ENCODE measurements around the gene SHPK.
A peak's percentile ranks its signal among the peaks of the same experiment; 100 is the strongest.

Gene SHPK, protein sequence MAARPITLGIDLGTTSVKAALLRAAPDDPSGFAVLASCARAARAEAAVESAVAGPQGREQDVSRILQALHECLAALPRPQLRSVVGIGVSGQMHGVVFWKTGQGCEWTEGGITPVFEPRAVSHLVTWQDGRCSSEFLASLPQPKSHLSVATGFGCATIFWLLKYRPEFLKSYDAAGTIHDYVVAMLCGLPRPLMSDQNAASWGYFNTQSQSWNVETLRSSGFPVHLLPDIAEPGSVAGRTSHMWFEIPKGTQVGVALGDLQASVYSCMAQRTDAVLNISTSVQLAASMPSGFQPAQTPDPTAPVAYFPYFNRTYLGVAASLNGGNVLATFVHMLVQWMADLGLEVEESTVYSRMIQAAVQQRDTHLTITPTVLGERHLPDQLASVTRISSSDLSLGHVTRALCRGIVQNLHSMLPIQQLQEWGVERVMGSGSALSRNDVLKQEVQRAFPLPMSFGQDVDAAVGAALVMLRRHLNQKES

DNA sequence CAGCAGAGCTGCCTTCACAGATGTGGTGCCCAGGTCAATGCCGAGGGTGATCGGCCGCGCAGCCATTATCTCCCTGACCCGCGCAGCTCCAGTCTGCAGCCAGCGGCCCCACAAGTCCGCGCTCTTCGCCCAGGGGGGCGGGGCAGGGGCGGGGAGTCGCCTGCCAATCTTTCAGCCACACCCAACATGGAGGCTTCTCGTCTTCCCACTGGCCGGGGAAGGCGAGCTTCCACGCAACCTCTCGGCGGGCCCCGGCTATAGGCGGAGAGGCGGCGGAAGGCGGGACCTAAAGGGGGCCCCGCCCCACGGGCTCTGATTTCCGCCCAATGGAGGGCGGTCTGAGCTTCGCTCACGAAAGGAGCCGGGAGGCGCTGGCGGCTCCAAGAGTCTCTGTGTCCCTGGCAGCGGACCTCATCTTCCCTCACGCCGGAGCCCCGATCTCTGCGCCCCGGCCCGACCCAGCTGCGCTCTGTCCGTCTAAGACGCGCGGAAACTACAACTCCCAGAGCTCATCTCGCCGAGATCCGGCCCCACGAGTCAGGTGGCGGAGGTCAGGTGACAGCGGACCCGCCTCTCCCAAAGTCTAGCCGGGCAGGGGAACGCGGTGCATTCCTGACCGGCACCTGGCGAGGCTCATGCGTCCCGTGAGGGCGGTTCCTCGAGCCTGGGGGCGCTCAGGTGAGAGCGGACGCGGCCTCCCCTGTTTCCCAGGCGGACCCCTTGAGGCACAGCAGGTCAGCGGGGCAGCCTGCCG is at the start of gene SHPK, which contains the start of gene CTNS:
SHPK (minus strand) TSS at position 97 of the 754 bp plus-strand sequence; CDS start at position 66, 31 bp downstream.
CTNS (plus strand) TSS at position 607 of the 754 bp plus-strand sequence. CDS start 3,447 bp downstream, outside the sequence.
- peak; percentile 91 for DNase-seq (ENCODE audit: low read depth in 2 of 2)

DNA sequence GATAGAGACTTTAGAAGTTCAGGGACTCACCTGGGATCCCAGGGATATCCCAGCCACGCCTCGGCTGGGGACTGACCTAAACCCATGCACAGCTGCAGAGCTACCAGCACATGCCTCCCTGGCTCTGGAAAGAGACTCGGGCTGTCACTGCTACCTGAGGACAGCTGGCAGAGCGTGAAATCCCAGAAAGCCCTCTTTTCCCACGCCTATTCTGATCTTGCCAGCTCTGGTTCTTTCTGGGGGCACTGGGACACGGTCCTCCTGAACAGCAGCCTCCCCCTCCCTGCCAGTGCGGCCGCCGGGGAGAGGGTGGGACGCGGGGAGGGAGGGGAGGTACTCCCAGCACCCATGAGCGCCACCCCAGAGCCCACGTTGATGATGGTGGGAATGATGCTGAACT is 49.1 kb upstream of the SHPK start:
- no peak for DNase-seq (ENCODE audit: low read depth in 2 of 2)

DNA sequence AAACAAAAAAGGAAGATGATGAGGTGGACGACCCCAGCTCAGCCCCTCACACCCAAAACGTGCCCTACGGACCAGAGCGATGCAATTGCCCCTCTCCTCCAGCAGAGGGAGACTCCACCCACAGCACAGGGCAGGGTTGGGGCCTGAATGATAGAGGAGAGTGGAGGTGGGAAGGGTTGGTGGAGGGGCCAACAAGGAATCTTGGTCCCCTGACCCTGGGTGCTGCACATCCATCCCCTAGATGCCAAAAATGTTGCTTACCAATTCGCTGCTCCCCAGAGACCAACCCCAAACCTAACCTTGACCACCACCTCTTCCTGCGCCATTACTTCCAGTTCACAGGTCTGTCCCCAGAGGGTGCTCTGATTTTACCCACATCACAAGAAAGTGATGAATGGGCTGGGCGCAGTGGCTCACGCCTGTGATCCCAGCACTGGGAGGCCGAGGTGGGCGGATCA is 47.0 kb upstream of the SHPK start:
- DNase-seq (ENCODE audit: low read depth in 2 of 2): no peak

- no peak for DNase-seq (ENCODE audit: low read depth in 2 of 2)
Observed at GRCh38 chr17:3682033-3682432, 46.0 kb upstream of the SHPK start.

- DNase-seq (ENCODE audit: low read depth in 2 of 2): no peak
Observed at GRCh38 chr17:3681565-3681964, 45.5 kb upstream of the SHPK start.

GRCh38 chr17:3681057-3681456 is 45.0 kb upstream of the SHPK start:
- no peak for DNase-seq (ENCODE audit: low read depth in 2 of 2)

- no peak for DNase-seq (ENCODE audit: low read depth in 2 of 2)
Observed at GRCh38 chr17:3679531-3680126, 43.6 kb upstream of the SHPK start.

GRCh38 chr17:3678821-3679530 is 42.9 kb upstream of the SHPK start:
- no peak for DNase-seq (ENCODE audit: low read depth in 2 of 2)

DNA sequence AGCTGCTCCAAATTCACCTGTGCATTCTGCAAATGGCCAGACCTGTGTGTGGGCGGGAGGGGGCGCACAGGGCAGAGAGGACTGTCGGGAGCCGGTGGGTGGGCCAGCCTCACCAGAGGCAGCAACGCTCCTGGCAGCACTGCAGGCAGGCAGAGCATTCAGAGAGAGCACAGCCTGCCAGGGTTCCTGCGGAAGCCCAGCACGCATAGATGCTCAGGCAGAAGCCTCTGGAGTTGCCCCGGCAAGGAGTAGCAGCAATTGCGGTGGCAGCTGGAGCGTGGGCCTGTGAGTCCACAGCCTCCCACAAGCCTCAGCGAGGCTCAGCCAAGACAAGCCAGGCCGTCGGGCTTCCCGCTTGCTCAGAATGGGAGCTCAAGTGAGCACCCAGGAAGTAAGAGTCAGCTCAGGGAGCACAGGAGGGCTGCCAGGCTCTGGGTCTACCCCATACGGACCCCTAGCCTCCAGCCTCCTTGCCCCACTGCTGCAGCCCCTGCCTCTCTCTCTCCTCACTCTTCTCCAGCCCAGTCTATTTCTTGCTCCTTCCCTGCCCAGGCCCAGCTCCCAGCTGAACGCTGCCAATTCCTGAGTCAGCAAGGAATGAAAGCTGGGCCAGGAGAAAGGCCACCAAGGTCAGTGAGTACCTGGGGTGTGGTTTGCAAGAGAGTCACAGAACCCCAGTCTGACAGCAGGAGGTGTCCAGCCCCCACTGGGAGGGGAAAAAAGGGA is 42.2 kb upstream of the SHPK start:
- no peak for DNase-seq (ENCODE audit: low read depth in 2 of 2)

DNA sequence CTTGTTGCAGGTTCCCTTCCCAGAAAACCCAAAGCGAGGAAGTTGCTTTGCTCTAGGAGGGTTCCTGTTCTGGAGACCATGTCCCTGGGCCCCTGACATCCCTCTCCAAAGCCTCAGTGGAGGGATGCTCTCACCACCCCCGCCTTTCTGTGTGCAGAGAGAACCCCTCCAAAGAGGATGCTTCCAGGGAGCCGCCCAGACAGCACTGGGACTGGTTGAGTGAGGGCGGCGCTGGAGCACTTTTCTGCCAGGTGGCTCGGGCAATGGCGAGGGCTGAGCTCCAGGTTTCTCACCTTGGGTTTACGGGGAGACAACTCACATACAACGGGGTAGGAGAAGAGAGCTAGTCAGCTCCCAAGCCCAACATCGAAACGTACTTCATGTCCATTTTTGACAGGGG is 39.8 kb upstream of the SHPK start:
- DNase-seq (ENCODE audit: low read depth in 2 of 2): no peak

GRCh38 chr17:3672571-3672970 is 36.5 kb upstream of the SHPK start:
- DNase-seq (ENCODE audit: low read depth in 2 of 2): no peak

- DNase-seq (ENCODE audit: low read depth in 2 of 2): no peak
Observed at GRCh38 chr17:3669548-3669947, 33.5 kb upstream of the SHPK start.

DNA sequence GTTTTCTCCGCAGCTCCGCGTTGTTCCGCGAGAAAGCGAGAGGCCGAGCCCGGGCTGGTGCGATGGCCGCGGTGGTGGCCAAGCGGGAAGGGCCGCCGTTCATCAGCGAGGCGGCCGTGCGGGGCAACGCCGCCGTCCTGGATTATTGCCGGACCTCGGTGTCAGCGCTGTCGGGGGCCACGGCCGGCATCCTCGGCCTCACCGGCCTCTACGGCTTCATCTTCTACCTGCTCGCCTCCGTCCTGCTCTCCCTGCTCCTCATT is 33.0 kb upstream of the SHPK start:
- DNase-seq (ENCODE audit: low read depth in 2 of 2): no peak

GRCh38 chr17:3668279-3669084 is 32.4 kb upstream of the SHPK start, which contains the start of the genes EMC6 and TAX1BP3:
EMC6 (plus strand) TSS chr17:3668812; CDS start chr17:3669147, 335 bp downstream.
TAX1BP3 (minus strand) TSS chr17:3668578; CDS start chr17:3668526, 52 bp downstream.
- peak; percentile 94 to 95 for DNase-seq (ENCODE audit: low read depth in 2 of 2)

DNA sequence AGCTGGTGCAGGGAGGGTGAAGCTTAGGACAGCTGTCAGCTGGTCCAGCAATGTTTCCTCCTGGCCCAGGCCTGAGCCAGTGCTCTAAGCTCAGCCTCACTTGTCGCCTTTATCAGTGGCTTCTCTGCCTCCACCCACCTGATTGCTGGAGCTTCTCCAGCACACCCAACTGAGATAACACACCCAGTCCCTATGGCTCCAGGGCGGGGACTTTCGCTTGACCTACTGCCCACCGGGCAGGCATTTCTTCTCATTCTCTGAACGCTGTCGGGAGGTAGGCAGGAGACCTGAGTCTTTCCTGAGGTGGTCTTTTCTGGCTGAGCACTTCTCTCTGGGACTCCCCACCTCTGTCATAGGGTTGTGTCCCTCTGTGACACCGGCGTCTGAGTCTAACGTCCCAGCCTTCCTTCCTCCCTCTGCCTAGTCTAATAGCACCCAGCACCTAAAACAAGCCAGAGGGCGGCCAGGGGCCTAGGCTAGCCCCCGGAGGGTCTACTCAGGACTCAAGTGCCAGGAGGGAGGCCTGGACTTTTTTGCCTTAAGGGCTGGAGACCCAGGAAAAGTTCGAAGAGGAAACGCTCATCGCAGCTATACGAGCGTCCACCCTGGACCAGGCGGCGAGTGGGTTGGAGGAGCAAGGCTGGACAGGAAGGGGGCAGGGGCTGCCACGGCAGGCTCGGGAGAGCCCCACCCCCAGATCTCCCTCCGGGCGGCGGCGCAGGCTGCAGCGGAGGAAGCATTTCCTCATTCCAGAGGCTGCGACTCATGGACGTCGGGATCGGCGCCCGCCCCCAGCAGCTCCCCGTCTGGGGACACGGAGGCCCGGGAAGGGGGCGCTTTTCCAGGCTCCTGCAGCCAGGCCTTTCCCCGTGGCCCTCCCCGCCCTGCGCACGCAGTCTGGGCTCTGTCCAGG is 31.6 kb upstream of the SHPK start:
- peak; percentile 84 to 88 for DNase-seq (ENCODE audit: low read depth in 2 of 2)

DNA sequence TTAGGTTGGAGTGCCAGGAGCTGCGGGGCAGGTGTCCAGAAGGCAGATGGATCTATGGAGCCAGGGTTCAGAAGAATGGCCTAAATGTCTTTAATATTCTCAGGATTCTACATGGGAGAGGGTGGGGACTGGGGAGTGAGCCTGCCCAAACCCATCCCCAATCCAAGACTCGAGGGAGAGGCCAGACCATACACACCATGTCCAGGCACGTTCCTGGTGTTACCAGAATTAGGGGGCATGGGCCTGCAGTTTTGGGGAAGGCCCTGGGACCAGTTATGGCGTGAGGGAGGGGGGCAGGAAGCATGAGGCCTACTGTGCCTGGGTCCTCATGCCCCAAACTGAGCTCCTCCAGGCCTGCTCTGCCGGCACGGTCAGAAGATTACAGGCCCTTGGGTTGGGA is 30.5 kb upstream of the SHPK start:
- DNase-seq (ENCODE audit: low read depth in 2 of 2): no peak

- no peak for DNase-seq (ENCODE audit: low read depth in 2 of 2)
Observed at GRCh38 chr17:3665834-3666233, 29.8 kb upstream of the SHPK start.

DNA sequence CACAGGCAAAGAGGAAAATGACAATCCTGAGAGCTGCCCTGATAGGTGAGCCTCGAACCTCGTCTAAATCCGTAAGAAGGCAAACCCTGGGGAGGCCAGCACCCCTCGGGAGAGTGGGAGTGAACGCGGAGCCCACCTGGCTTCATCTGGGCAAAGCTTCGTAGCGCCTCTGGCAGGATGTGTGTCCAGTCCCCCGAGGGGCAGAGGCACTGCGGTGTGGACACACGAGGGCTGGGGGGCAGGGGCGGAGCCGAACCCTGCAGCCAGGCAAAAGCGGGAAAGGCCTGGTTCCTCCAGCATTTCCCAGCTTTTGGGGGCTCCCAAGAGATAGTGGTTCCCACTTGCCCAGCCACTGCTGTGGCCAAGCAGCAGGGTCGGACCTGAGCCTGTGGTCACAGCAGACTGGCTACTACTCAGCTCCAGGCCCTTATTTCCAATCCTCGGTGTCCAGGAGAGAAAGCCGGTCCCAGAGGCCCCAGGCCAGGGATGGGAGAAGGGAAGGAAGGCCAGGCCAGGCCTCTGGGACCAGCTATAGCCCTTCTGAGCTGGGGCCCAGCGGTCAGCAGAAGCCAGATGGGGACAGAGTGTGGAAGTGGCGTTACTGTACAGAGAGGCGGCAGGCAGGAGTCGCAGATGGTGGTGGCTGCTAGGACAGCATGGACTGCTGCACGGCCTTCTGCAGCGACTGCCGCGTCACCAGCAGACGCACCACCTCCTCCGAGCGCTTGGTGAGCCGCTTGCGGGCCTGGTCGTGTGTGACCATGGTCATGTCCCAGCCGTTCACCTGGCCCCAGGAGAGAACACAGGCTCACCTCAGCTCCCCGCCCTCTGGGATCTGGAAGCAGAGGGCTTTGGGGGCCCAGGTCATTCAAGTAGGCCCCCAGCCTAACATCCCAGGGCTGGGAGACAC is 27.3 kb upstream of the SHPK start:
- DNase-seq (ENCODE audit: low read depth in 2 of 2): no peak

Data from fibroblast of skin of left quadriceps (primary cell).